Measurements from ENCODE around the gene STING1. TPM values are rescaled to one million over a fixed set of nuclear protein-coding genes. Genes with fewer than 3 reads are reported as not detected.
"Not testable (repeated sequence)": the region's sequence is repeated elsewhere in the genome, so short reads cannot be mapped to it uniquely, and the experiment has no call there.

STING1 gene
- polyA plus RNA-seq, 1 donor from 2014 or later, result 0.12 TPM

DNA sequence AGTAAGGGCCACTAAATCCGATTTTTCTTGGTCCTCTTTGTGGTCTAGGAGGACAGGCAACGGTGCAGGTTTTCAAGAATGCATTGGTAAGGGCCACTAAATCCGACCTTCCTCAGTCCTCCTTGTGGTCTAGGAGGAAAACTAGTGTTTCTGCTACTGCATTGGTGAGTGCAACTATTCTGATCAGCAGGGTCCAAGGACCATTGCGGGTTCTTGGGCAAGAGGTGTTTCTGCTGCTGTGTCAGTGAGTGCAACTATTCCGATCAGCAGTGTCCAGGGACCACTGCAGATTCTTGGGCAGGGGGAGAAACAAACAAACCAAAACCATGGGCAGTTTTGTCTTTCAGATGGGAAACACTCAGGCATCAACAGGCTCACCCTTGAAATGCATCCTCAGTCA is 22.2 kb upstream of the STING1 start:
- H3K27me3 ChIP-seq (ENCODE audit: insufficient read depth, low read depth, low read length); H4K20me1 ChIP-seq (ENCODE audit: insufficient read depth); H3K4me3 ChIP-seq (ENCODE audit: low read length); H2AFZ ChIP-seq (ENCODE audit: low read depth, low read length); H3K27ac ChIP-seq (ENCODE audit: low read length); H3K4me2 ChIP-seq (ENCODE audit: low read length); H3K79me2 ChIP-seq (replicated peaks; ENCODE audit: insufficient read depth, low read length); H3K9me3 ChIP-seq (ENCODE audit: low read length); H3F3A ChIP-seq (ENCODE audit: insufficient read depth, low read length, poor library complexity, severe bottlenecking); H3K9me2 ChIP-seq (ENCODE audit: insufficient read depth, low read length); H3K36me3 ChIP-seq (ENCODE audit: insufficient read depth, low read length); H3K9ac ChIP-seq (ENCODE audit: low read length): not testable (repeated sequence)

DNA sequence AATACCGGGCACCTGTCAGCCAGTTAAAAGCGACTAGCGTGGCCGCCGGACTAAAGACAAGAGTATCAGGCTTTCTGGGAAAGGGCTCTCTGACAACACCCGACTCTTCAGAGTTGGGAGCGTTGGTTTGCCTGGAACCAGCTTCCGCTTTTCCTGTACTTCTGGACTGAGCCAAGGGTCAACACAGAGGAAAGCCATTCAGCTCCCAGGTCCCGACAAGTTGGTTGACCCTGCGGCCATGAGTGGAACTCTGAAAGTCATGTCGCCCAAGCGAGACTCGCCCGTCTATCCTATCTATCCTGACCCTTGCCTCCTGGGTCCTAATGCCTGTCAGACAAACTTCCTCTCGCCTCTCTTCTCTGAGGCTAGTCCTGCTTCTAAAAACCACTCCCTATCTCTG is 21.3 kb upstream of the STING1 start:
- not testable (repeated sequence) for H2AFZ ChIP-seq (ENCODE audit: low read depth, low read length); H3K9ac ChIP-seq (ENCODE audit: low read length); H3K9me2 ChIP-seq (ENCODE audit: insufficient read depth, low read length); H4K20me1 ChIP-seq (ENCODE audit: insufficient read depth); H3K27ac ChIP-seq (ENCODE audit: low read length); H3K4me2 ChIP-seq (ENCODE audit: low read length); H3K4me3 ChIP-seq (ENCODE audit: low read length); H3K79me2 ChIP-seq (replicated peaks; ENCODE audit: insufficient read depth, low read length); H3K27me3 ChIP-seq (ENCODE audit: insufficient read depth, low read depth, low read length); H3F3A ChIP-seq (ENCODE audit: insufficient read depth, low read length, poor library complexity, severe bottlenecking); H3K36me3 ChIP-seq (ENCODE audit: insufficient read depth, low read length); H3K9me3 ChIP-seq (ENCODE audit: low read length)

GRCh38 chr5:139503036-139503817 is 20.7 kb upstream of the STING1 start:
- H3K79me2 ChIP-seq (replicated peaks; ENCODE audit: insufficient read depth, low read length); H2AFZ ChIP-seq (ENCODE audit: low read depth, low read length); H3K9me2 ChIP-seq (ENCODE audit: insufficient read depth, low read length); H3F3A ChIP-seq (ENCODE audit: insufficient read depth, low read length, poor library complexity, severe bottlenecking); H3K4me3 ChIP-seq (ENCODE audit: low read length); H3K36me3 ChIP-seq (ENCODE audit: insufficient read depth, low read length); H4K20me1 ChIP-seq (ENCODE audit: insufficient read depth); H3K27me3 ChIP-seq (ENCODE audit: insufficient read depth, low read depth, low read length); H3K9ac ChIP-seq (ENCODE audit: low read length); H3K4me2 ChIP-seq (ENCODE audit: low read length); H3K27ac ChIP-seq (ENCODE audit: low read length); H3K9me3 ChIP-seq (ENCODE audit: low read length): not testable (repeated sequence)

DNA sequence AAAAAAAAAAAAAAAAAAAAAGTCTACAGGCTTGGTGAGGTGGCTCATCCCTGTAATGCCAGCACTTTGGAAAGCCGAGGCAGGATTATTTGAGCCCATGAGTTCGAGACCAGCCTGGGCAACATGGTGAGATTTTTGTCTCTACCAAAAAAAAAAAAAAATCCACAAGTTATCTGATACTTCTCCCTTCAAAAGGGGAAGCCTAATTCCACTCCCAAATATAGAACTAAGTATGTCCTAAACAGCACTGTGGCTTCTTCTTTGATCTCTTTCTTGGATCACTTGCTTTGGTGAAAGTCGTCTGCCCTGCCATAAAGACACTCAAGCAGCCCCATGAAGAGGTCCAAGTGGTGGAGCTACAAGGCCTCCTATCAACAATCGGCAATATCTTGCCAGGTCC is 18.8 kb upstream of the STING1 start:
- Histone ChIP-seq H3K27me3 (ENCODE audit: insufficient read depth, low read depth, low read length) (no peaks in the 10 kb centered on the region), H3K27ac (ENCODE audit: low read length) (no peak overlapping the region), H3K4me3 (ENCODE audit: low read length) (no peak overlapping the region), H3K9me3 (ENCODE audit: low read length) (no peaks in the 10 kb centered on the region), H2AFZ (ENCODE audit: low read depth, low read length) (no peak overlapping the region), H3K79me2 (replicated peaks; ENCODE audit: insufficient read depth, low read length) (no peaks in the 10 kb centered on the region), H3K36me3 (ENCODE audit: insufficient read depth, low read length) (no peaks in the 10 kb centered on the region), H3F3A (ENCODE audit: insufficient read depth, low read length, poor library complexity, severe bottlenecking) (no peaks in the 10 kb centered on the region), H4K20me1 (ENCODE audit: insufficient read depth) (no peaks in the 10 kb centered on the region), H3K4me2 (ENCODE audit: low read length) (no peak overlapping the region), H3K9me2 (ENCODE audit: insufficient read depth, low read length) (no peaks in the 10 kb centered on the region), H3K9ac (ENCODE audit: low read length) (no peak overlapping the region)
- TF ChIP-seq, protein P1, sequence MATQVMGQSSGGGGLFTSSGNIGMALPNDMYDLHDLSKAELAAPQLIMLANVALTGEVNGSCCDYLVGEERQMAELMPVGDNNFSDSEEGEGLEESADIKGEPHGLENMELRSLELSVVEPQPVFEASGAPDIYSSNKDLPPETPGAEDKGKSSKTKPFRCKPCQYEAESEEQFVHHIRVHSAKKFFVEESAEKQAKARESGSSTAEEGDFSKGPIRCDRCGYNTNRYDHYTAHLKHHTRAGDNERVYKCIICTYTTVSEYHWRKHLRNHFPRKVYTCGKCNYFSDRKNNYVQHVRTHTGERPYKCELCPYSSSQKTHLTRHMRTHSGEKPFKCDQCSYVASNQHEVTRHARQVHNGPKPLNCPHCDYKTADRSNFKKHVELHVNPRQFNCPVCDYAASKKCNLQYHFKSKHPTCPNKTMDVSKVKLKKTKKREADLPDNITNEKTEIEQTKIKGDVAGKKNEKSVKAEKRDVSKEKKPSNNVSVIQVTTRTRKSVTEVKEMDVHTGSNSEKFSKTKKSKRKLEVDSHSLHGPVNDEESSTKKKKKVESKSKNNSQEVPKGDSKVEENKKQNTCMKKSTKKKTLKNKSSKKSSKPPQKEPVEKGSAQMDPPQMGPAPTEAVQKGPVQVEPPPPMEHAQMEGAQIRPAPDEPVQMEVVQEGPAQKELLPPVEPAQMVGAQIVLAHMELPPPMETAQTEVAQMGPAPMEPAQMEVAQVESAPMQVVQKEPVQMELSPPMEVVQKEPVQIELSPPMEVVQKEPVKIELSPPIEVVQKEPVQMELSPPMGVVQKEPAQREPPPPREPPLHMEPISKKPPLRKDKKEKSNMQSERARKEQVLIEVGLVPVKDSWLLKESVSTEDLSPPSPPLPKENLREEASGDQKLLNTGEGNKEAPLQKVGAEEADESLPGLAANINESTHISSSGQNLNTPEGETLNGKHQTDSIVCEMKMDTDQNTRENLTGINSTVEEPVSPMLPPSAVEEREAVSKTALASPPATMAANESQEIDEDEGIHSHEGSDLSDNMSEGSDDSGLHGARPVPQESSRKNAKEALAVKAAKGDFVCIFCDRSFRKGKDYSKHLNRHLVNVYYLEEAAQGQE (IDR thresholded peaks at IDR 0.05; ENCODE audit: borderline replicate concordance), result no peak
- TF ChIP-seq EP300 (conservative IDR thresholded peaks at IDR 0.05; ENCODE audit: poor library complexity, severe bottlenecking), result no peak
- TF ChIP-seq, protein P2, sequence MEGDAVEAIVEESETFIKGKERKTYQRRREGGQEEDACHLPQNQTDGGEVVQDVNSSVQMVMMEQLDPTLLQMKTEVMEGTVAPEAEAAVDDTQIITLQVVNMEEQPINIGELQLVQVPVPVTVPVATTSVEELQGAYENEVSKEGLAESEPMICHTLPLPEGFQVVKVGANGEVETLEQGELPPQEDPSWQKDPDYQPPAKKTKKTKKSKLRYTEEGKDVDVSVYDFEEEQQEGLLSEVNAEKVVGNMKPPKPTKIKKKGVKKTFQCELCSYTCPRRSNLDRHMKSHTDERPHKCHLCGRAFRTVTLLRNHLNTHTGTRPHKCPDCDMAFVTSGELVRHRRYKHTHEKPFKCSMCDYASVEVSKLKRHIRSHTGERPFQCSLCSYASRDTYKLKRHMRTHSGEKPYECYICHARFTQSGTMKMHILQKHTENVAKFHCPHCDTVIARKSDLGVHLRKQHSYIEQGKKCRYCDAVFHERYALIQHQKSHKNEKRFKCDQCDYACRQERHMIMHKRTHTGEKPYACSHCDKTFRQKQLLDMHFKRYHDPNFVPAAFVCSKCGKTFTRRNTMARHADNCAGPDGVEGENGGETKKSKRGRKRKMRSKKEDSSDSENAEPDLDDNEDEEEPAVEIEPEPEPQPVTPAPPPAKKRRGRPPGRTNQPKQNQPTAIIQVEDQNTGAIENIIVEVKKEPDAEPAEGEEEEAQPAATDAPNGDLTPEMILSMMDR (IDR thresholded peaks at IDR 0.05; ENCODE audit: poor library complexity, severe bottlenecking), result no peak
- TF ChIP-seq SMC3 (conservative IDR thresholded peaks at IDR 0.05; ENCODE audit: poor library complexity), result no peak
- TF ChIP-seq MXI1 (conservative IDR thresholded peaks at IDR 0.05; ENCODE audit: poor library complexity, severe bottlenecking), result no peak
- TF ChIP-seq POLR2AphosphoS5 (IDR thresholded peaks at IDR 0.05), result no peak
- no peak for TF ChIP-seq EZH2 (IDR thresholded peaks at IDR 0.05; ENCODE audit: borderline replicate concordance, insufficient read depth, low read length, poor library complexity, severe bottlenecking)
- no peak for TF ChIP-seq RAD21 (conservative IDR thresholded peaks at IDR 0.05)
- no peak for TF ChIP-seq TAF1 (IDR thresholded peaks at IDR 0.05; ENCODE audit: low read depth)
